Stimulated activated effector memory CD8-positive, alpha-beta T cell treated with anti-CD3 and anti-CD28 coated beads, Interleukin-12 subunit alpha, Interleukin-12 subunit beta, amount 100 ng/mL, for 72 hours (primary cell): ENCODE data around the gene STIM1.
A peak's percentile ranks its signal among the peaks of the same experiment; 100 is the strongest.
"Not testable (repeated sequence)": the region's sequence is repeated elsewhere in the genome, so short reads cannot be mapped to it uniquely, and the experiment has no call there.

Experiments used
- ATAC-seq: fragments of 150-1000 bp; cut with Tn5 transposase; 2 replicates; pipeline ENCODE4 v1.10.0; 2021
- DNase-seq, 2 donors: peaks; one replicate each; pipeline ENCODE4 v3.0.0; 2021 to 2022; ENCODE audit warnings: low spot score in 2 of 2
- H3K27ac Mint-ChIP-seq: one replicate; pipeline ENCODE4 v1.8.0; 2022; ENCODE audit warnings: mild to moderate bottlenecking, mixed read lengths
- H3K36me3 Mint-ChIP-seq: one replicate; pipeline ENCODE4 v1.8.0; 2022; ENCODE audit warnings: mild to moderate bottlenecking, mixed read lengths
- H3K4me1 Mint-ChIP-seq: one replicate; pipeline ENCODE4 v1.8.0; 2022; ENCODE audit warnings: mixed read lengths
- H3K4me3 Mint-ChIP-seq: one replicate; pipeline ENCODE4 v1.8.0; 2022; ENCODE audit warnings: mild to moderate bottlenecking, mixed read lengths
- H3K9me3 Mint-ChIP-seq: one replicate; pipeline ENCODE4 v1.8.0; 2022; ENCODE audit warnings: mixed read lengths

STIM1 gene

GRCh38 chr11:3857628-3858027, 2.2 kb downstream of the STIM1 start:
- Mint-ChIP-seq H3K4me1 (peaks cover 76% of the 10 kb centered on the region), H3K4me3 (peak overlapping the region; percentile 98), H3K27ac (peak overlapping the region; percentile 98), H3K9me3 (no peaks in the 10 kb centered on the region), H3K36me3 (peaks cover 31% of the 10 kb centered on the region)
- no peak for DNase-seq
- no peak for ATAC-seq

DNA sequence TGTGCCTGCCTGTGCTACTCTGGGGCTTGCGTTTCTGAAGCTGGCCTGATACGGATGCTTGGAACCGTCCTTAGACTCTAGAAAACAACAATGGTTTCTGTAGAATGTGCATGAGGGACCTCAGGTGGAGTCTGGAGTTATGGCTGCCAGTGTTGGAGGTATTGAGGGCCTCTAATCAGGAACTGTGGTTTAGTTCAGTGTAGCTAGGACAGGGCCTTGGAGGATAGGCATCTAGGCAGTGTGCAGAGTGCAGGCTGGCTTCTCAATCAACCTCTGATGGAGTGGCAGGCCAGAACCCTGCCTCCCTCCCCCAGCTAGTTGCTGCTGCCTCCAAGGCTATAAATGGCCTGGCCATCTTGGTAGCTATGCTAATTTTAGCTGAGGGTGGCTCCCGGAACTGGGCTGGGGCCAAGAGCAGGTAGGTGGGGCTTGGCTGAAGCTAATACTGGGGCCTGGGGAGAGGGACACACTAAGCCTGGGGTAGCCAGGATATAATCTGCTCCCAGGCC, 4.0 kb downstream of the STIM1 start:
- Mint-ChIP-seq H3K9me3 (no peaks in the 10 kb centered on the region), H3K4me1 (peaks cover 66% of the 10 kb centered on the region), H3K27ac (peak overlapping the region; percentile 98), H3K36me3 (peaks cover 21% of the 10 kb centered on the region), H3K4me3 (peak overlapping the region; percentile 98)
- ATAC-seq (no peak), DNase-seq (peak in 1 of 2 donors; percentile 66)

DNA sequence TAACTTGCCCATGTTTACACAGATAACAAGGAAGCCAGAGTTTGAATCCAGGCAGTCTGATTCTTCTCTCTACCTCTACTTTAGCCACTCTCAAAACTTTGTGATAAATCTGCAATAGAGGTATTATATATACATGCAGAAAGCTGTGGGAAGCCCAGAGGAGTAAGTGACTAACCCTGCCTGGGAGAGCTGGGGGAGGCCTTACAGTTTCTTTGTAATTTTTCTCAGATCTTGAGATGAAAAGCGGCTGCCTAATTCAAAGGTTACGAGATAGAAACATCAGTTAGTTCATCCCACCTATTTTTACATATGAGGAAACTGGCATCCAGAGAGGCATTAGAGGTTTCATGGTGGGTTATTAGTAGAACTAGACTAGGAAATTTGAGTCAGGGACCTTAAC, 4.9 kb downstream of the STIM1 start:
- H3K27ac Mint-ChIP-seq: peak overlapping the region; percentile 98
- H3K9me3 Mint-ChIP-seq: no peaks in the 10 kb centered on the region
- H3K4me1 Mint-ChIP-seq: peaks cover 72% of the 10 kb centered on the region
- no peak for DNase-seq
- H3K4me3 Mint-ChIP-seq: peak overlapping the region; percentile 98
- peaks cover 13% of the 10 kb centered on the region for H3K36me3 Mint-ChIP-seq
- peak; percentile 36 for ATAC-seq

DNA sequence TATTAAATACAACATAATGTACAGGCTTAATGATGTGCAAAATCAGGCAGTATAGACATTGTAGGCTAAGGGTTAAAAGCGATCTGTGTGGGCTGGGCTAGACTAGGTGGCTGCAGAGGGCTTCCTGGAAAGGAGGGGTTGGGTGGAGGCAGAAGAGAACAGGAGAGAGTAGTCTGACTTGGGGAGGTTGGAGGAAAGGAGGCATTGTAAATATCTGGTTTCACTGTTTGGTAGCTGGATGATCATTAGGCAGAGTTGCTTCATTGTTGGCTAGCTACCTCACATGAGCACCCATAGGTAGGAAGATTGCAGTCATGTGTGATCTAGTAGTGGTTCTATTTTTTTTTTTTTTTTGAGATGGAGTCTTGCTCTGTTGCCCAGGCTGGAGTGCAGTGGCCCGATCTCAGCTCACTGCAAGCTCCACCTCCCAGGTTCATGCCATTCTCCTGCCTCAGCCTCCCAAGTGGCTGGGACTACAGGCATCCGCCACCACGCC, 5.5 kb downstream of the STIM1 start:
- Mint-ChIP-seq H3K4me3 (peak overlapping the region; percentile 98), H3K4me1 (peaks cover 78% of the 10 kb centered on the region), H3K27ac (peak overlapping the region; percentile 98)
- not testable (repeated sequence) for H3K9me3 Mint-ChIP-seq, DNase-seq, H3K36me3 Mint-ChIP-seq
- peak; percentile 76 for ATAC-seq

DNA sequence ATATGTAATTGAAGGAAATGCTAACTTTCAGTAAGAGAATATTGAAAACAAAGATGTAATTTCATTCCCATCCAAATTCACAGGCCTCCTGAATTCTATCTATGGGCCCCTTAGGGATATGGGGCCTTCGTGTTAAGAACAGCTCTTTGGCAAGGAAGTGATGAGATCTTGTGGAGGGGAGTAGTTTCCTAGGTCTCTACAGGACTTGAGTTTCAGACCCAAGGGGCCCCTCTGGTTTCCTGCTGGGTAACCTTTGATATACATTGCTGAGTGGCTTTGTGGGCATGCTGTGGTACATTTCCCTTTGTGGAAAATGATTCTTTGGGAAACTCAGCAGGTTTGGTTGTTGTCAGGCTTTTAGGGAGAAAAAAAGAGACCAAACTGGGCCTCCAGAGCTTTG, 6.2 kb downstream of the STIM1 start:
- DNase-seq: no peak
- Mint-ChIP-seq H3K27ac (peak overlapping the region; percentile 98), H3K9me3 (no peaks in the 10 kb centered on the region), H3K36me3 (peaks cover 6% of the 10 kb centered on the region), H3K4me3 (peak overlapping the region; percentile 98), H3K4me1 (peaks cover 80% of the 10 kb centered on the region)
- ATAC-seq: peak; percentile 34

- Mint-ChIP-seq H3K27ac (peak overlapping the region; percentile 33), H3K4me3 (peak overlapping the region; percentile 33), H3K36me3 (peaks cover 11% of the 10 kb centered on the region), H3K4me1 (peaks cover 74% of the 10 kb centered on the region), H3K9me3 (no peaks in the 10 kb centered on the region)
- DNase-seq: no peak
- ATAC-seq: no peak
Measured at GRCh38 chr11:3865388-3866193, 10.1 kb downstream of the STIM1 start.

GRCh38 chr11:3866206-3866605, 10.7 kb downstream of the STIM1 start:
- Mint-ChIP-seq H3K9me3 (no peaks in the 10 kb centered on the region), H3K4me3 (peak overlapping the region; percentile 33), H3K4me1 (peaks cover 73% of the 10 kb centered on the region), H3K27ac (peak overlapping the region; percentile 33), H3K36me3 (peaks cover 6% of the 10 kb centered on the region)
- ATAC-seq (peak; percentile 48), DNase-seq (no peak)

DNA sequence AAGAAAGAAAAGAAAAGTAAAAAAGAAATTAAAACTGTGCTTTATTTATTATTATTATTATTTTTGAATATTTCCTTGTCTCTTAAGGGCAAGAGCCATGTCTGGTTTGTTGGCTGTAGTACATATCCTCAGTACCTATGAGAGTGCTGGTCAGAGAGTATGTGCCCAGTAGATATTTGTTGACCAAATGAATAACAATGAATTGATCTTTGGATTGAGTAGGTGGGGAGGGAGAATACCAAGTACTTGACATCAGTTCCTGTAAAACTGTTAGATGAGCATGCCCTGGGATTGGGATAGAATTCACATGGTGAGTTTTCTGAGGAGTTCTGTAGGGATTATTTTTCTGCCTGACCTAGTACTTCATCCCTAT, 11.4 kb downstream of the STIM1 start:
- H3K36me3 Mint-ChIP-seq: peaks cover 6% of the 10 kb centered on the region
- H3K27ac Mint-ChIP-seq: peak overlapping the region; percentile 33
- H3K4me3 Mint-ChIP-seq: peak overlapping the region; percentile 33
- no peak for ATAC-seq
- H3K9me3 Mint-ChIP-seq: no peaks in the 10 kb centered on the region
- DNase-seq: no peak
- H3K4me1 Mint-ChIP-seq: peaks cover 73% of the 10 kb centered on the region

- peak; percentile 82 for ATAC-seq
- Mint-ChIP-seq H3K27ac (peak overlapping the region; percentile 33), H3K4me1 (peaks cover 71% of the 10 kb centered on the region), H3K9me3 (no peaks in the 10 kb centered on the region), H3K36me3 (peaks cover 7% of the 10 kb centered on the region), H3K4me3 (peak overlapping the region; percentile 33)
- DNase-seq: no peak
Measured at GRCh38 chr11:3867209-3868091, 12.0 kb downstream of the STIM1 start.

DNA sequence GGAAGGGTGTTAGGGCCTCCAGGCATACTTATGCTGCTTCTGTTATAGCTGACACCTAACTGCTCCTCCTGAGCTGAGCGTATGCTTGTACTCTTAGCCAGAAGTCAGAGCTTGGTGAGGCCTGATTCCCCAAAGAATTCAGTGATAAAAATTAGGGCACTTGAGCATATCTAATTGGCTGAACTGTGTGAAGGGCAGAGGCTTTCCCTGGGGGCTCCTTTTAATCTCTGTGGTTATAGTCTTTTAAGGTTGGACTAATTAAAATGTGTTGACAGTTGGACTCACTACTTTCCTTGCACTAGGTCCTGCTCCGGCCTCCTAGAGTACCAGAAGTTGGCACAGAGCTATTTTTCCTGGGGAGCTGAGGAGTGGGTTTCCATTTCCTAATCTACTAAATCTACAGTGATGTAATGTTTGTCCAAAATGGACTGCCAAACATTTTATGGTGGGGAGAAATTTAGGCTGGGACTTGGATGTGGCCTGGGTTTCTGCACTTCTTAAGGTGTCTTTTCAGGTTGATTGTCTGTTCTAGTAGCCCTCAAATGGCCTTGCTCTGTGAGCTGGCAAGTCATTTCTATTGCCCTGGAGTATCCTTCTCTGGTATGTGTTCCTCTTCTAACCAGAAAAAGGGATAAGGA, 18.4 kb downstream of the STIM1 start:
- H3K4me1 Mint-ChIP-seq: peaks cover 60% of the 10 kb centered on the region
- no peak for ATAC-seq
- H3K36me3 Mint-ChIP-seq: peaks cover 12% of the 10 kb centered on the region
- no peak for DNase-seq
- H3K4me3 Mint-ChIP-seq: no peak overlapping the region
- no peaks in the 10 kb centered on the region for H3K9me3 Mint-ChIP-seq
- no peak overlapping the region for H3K27ac Mint-ChIP-seq

GRCh38 chr11:3876613-3877012, 21.1 kb downstream of the STIM1 start:
- H3K9me3 Mint-ChIP-seq: no peaks in the 10 kb centered on the region
- ATAC-seq (no peak), DNase-seq (no peak)
- H3K4me1 Mint-ChIP-seq: peaks cover 62% of the 10 kb centered on the region
- H3K36me3 Mint-ChIP-seq: peaks cover 6% of the 10 kb centered on the region
- H3K4me3 Mint-ChIP-seq: no peak overlapping the region
- peak overlapping the region; percentile 20 for H3K27ac Mint-ChIP-seq

DNA sequence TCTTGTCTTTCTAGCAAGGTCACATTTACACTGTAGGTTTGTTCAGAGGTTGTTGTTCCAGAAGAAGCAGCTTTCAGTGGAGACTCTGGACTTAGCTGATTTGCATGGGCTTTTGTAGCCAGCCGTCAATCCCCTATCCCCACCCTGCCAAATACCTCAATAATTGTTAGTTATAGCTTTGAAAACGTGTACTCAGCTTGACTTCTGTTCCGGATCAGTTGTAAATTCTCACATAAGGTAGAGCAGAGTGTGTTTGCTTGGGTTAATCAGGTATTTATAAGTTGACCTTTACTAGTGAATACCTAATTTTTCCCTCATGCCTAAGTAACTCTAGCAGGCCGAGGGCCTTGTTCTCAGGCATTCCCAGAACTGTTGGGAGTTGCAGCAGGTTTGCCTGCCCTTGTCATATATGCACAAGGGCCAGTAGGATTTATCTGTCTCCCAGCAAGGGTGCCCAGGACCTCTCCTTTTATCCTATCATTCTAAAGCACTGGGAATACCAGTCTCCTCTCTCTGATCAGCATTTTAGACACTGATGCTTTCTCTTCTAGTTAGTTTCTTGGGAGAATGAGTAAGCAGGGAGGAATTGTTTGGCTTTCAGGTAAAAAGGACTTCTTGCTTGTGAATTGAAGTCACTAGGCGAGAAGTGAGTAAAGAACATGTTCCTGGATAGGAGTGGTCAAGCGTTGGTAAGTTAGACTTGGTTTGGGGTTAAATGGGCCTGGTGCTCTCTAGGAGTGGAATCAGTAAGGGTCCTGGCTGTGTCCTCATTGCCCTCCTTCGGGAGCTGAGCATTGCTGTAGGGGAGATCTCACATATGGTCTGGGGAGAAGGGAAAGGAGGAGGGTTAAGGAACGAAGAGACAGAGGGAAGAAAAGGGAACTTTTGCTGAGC, 22.1 kb downstream of the STIM1 start:
- Mint-ChIP-seq H3K27ac (peak overlapping the region; percentile 20), H3K4me3 (no peak overlapping the region), H3K36me3 (peaks cover 4% of the 10 kb centered on the region), H3K9me3 (no peaks in the 10 kb centered on the region), H3K4me1 (peaks cover 57% of the 10 kb centered on the region)
- ATAC-seq (no peak), DNase-seq (no peak)

DNA sequence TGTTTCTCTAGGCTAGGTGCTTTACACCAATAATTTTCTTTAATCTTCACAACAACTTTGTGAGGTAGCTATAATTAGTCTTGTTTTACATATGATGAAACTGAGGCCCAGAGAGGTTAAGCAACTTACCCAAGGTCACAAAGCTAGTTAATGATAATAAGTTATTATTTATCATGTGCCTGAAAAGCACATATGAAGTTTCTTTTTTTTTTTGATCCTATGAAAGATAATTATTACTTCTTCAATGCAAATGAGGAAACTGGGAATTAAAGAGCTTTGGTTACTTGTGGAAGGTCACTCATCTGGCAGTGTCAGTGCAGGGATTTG, 22.8 kb downstream of the STIM1 start:
- Mint-ChIP-seq H3K4me1 (peaks cover 62% of the 10 kb centered on the region), H3K36me3 (no peaks in the 10 kb centered on the region), H3K4me3 (no peak overlapping the region), H3K9me3 (no peaks in the 10 kb centered on the region), H3K27ac (peak overlapping the region; percentile 20)
- no peak for DNase-seq
- ATAC-seq: no peak

DNA sequence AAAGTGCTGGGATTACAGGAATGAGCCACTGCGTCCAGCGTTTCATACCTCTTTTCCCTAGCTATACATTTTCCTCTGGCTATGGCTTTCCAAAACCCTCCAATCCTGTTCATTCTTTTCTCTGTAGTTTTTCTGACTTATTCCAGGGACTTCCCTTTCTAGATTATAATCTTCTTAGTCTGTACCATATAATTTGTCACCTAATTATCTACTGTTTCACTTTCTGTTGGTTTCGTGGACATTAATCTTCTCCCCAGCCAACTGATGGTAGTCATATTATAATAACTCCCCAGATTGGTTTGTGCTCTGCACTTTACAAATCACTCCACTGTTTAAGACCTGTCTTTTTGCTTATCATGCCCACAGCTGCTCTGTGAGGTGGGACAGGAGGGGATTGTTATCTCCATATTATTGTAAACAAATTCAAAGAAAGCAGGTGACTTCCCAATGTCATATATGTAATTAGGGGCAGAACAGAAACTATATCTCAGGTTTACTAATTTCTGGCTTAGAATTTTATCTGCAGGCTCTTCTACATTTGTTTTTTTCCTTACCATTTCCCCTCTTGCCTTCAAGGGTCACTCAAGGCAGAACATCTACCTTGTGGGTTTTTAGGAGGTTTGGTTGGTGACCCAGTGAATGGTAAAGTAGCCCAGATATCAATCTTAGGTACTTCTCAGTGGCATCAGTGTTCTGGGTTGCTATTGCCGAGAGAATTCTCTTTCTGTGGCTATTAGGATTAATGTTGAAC, 23.9 kb downstream of the STIM1 start:
- Mint-ChIP-seq H3K36me3 (no peaks in the 10 kb centered on the region), H3K4me1 (peaks cover 73% of the 10 kb centered on the region), H3K4me3 (peak overlapping the region; percentile 19), H3K27ac (peak overlapping the region; percentile 73), H3K9me3 (no peaks in the 10 kb centered on the region)
- peak; percentile 78 for ATAC-seq
- DNase-seq: no peak
